ENCODE results near the gene ICAM2.

ICAM2 gene

DNA sequence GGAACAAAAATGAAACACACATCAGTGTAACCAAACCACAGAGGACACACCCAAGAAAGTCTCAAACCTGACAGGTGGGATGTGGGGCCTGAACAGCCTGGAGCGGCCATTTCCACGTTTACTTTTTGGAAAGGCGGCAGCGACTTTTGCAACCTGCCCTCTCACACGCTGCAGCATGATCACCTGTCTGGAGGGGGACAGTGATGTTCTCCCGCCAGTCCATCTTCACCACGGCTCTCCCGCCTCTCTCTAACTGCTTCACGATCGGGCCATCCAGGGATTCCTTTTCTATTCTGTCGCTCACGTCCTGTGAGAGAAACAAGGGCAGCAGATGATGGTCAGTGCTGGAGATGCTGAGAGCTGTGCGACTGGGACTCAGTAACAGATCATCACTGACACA is 24.7 kb upstream of the ICAM2 start:
- no peak overlapping the region for H3K4me3 ChIP-seq (ENCODE audit: low read length)
- no peak for DNase-seq (ENCODE audit: low read depth)
- TF ChIP-seq, protein P1, sequence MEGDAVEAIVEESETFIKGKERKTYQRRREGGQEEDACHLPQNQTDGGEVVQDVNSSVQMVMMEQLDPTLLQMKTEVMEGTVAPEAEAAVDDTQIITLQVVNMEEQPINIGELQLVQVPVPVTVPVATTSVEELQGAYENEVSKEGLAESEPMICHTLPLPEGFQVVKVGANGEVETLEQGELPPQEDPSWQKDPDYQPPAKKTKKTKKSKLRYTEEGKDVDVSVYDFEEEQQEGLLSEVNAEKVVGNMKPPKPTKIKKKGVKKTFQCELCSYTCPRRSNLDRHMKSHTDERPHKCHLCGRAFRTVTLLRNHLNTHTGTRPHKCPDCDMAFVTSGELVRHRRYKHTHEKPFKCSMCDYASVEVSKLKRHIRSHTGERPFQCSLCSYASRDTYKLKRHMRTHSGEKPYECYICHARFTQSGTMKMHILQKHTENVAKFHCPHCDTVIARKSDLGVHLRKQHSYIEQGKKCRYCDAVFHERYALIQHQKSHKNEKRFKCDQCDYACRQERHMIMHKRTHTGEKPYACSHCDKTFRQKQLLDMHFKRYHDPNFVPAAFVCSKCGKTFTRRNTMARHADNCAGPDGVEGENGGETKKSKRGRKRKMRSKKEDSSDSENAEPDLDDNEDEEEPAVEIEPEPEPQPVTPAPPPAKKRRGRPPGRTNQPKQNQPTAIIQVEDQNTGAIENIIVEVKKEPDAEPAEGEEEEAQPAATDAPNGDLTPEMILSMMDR (IDR thresholded peaks at IDR 0.05; ENCODE audit: insufficient read depth, low read depth, low read length, missing control alignments): no peak

DNA sequence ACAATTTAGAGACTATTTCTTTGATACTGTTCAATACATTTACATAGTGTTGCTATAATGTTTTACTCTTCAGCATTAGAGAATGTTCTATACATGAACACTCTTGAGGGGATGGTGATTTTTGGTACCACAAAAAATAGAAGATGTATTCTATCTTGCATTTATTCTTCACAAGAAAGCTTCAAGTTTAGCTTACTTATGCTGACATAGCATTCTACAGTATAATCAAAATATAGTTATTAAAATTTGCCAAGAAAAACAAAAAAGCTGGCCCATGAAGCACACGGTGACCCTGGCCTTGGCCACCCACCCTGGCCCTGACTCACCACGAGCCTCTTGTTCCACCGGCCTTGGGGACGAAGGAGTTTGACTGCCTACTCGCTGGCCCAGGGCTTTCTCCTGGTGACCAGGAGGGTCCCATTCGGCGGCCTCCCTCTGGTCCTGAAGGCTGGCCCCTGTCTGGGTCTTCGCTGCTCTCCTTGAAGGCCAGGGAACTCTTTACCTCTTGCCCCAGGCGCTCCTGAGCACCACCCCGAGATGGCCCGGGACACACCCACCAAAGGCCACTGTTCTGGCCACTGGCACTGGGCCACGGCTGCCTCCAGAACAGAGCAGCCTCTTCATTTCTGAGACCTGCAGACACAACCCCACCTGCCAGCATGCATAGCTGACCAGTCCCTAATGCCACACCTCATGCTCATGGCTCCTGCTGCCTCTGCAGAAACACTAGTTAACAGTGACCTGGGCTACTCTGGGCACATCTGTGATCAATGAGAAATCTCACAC is 22.5 kb upstream of the ICAM2 start:
- no peak overlapping the region for H3K4me3 ChIP-seq (ENCODE audit: low read length)
- no peak for DNase-seq (ENCODE audit: low read depth)
- TF ChIP-seq, protein P1 (IDR thresholded peaks at IDR 0.05; ENCODE audit: insufficient read depth, low read depth, low read length, missing control alignments): no peak

DNA sequence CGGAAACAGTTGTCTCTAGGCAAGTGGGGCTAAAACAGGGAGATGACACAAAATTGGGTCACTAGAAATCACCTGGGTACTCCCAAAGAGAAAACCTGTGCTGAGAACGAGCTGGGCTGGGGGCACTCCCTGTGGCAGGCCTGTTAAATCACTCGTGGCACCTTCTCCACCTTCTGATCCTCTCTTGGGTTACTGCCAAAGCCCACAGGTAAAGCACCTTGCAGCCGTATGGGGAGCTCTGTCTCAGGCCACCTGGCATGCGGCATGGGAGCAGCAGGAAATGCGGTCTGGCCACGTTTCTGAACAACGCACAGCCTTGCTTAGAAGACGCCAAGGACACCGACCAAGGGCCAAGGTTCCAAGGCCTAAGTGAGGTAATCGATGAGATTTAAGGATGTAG is 21.5 kb upstream of the ICAM2 start:
- TF ChIP-seq, protein P1 (IDR thresholded peaks at IDR 0.05; ENCODE audit: insufficient read depth, low read depth, low read length, missing control alignments): no peak
- no peak for DNase-seq (ENCODE audit: low read depth)
- H3K4me3 ChIP-seq (ENCODE audit: low read length): no peak overlapping the region

DNA sequence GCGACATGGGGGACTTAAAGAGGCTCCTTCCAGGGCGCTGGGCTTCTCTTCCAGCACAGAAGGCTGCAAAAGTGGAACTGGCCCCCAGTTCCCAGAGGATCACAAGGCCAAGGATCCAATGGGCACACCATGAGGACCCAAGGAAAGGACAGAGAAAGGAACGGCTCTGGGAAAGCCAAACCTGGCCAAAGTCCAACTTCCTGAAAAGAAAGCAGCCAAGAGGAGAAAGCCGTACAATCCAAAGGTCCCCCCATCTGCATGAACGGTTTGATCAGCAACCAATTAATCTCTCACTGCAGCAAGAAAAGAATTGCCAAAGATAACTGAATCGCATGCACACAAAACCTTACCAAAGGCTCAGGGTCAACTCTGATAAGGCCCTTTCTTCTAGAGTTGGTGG is 19.8 kb upstream of the ICAM2 start:
- H3K4me3 ChIP-seq (ENCODE audit: low read length): no peak overlapping the region
- DNase-seq (ENCODE audit: low read depth): no peak
- TF ChIP-seq, protein P1 (IDR thresholded peaks at IDR 0.05; ENCODE audit: insufficient read depth, low read depth, low read length, missing control alignments): no peak

DNA sequence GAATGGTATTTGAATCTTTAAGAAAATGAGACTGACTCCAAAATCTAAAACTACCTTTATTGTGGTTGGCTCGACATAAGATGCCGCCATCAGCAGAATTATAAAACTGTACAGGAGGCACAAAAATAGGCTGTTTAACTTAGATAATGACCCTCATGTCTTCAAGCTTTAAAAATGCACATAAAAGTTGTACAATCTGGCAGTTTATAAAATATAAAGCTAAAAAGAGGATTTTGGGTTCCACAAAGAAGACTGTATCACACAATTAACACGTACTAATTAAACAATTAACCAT is 18.6 kb upstream of the ICAM2 start:
- no peak overlapping the region for H3K4me3 ChIP-seq (ENCODE audit: low read length)
- TF ChIP-seq, protein P1 (IDR thresholded peaks at IDR 0.05; ENCODE audit: insufficient read depth, low read depth, low read length, missing control alignments): no peak
- DNase-seq (ENCODE audit: low read depth): no peak

DNA sequence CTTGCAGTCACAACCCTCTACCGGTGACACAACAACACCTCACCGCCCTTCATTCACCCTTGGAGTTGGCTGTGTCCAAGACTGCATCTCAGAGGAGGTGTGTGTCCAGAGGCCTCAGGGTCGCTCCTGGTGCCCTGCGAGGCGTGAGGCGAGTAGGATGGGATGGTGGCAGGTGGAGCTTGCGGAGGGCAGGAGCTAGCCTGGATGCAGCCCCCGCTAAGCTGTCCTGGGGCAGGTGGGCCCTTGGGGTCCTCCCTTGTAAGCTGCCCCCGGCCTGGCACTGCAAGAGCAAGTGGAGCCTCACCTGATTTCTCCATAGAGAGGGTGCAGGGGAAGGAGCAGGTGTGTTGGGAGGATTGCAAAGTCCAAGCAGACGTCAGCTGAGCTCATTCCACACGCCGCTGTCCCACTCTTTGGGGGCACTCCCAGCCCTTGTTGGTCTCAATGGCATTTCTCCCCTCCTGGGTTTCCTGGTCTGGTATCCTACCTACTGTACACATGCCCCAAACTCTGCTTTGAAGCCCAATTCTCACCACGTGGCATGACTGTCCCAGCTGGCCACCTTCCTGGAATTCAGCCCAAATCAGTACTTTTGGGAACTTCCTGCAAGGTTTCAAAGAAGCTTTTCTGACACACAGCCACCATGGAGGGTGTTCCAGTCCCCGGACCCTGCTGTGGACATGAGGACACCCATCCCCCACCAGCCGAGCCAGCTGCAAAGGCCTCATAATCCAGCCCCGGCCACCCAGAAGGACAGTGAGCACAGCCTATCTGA is 18.1 kb upstream of the ICAM2 start:
- H3K4me3 ChIP-seq (ENCODE audit: low read length): no peak overlapping the region
- TF ChIP-seq, protein P1 (IDR thresholded peaks at IDR 0.05; ENCODE audit: insufficient read depth, low read depth, low read length, missing control alignments): no peak
- DNase-seq (ENCODE audit: low read depth): no peak
